HUES64 (cell line): ENCODE measurements around the gene ENOX1.

Experiments
- H3K27ac ChIP-seq: 2 replicates; pipeline ENCODE4 v1.7.0; 2013; ENCODE audit warnings: low read depth, low read length, inconsistent platforms
- H3K27me3 ChIP-seq: 2 replicates; pipeline ENCODE4 v1.6.1; 2013; ENCODE audit warnings: mild to moderate bottlenecking, low read length; ENCODE audit not compliant: insufficient read depth
- H3K36me3 ChIP-seq: 2 replicates; pipeline ENCODE4 v1.6.1; 2013; ENCODE audit warnings: mild to moderate bottlenecking, low read length; ENCODE audit not compliant: insufficient read depth
- H3K4me1 ChIP-seq: 2 replicates; pipeline ENCODE4 v1.6.1; 2013; ENCODE audit warnings: mild to moderate bottlenecking, low read length, moderate library complexity; ENCODE audit not compliant: insufficient read depth
- H3K4me3 ChIP-seq: 2 replicates; pipeline ENCODE4 v1.5.1; 2013; ENCODE audit warnings: mild to moderate bottlenecking, low read length, moderate library complexity
- H3K9ac ChIP-seq: 2 replicates; pipeline ENCODE4 v1.6.1; 2013; ENCODE audit warnings: mild to moderate bottlenecking, low read depth, low read length
- H3K9me3 ChIP-seq: 2 replicates; pipeline ENCODE4 v1.6.1; 2013; ENCODE audit warnings: low read depth, low read length; ENCODE audit not compliant: insufficient read depth
- WGBS: fragments of 150-250, 120-280 bp; methylation state at CpG from one replicate; pipeline ENCODE4 v1.1.7; 2013; ENCODE audit warnings: missing lambda C conversion rate; 5-methylcytosine and 5-hydroxymethylcytosine counted together

The ENOX1 gene

DNA sequence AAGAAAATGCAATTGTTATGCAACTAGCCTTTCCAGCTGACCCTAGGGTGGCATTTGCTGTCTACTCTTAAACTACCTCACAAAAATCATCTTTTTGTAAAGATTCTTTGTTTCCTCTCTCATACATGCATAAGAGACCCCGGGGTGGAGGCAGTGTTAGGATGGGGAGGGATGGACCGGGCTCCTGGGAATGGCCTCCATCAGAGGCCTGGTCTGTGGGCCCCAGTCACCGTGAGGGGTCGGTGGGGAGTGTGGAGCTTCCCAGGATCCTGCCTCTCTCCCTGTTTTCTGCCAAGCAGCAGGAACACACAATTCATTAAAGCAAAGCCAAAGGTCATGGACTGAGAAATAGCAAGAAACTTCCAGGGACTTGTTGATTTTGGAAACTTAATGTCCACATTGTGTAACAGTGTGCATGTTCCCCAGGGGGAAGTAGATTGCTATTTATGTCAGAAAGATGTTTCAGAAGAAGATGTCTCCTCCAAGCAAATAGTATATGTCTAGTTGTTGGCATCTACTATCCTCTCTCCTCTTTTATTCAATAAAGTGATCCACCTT is 241.4 kb downstream of the ENOX1 start:
- Histone ChIP-seq H3K36me3 (no peaks in the 10 kb centered on the region), H3K27ac (no peak overlapping the region)
- 89% methylated on average over 4 of the region's 4 CpGs for WGBS

DNA sequence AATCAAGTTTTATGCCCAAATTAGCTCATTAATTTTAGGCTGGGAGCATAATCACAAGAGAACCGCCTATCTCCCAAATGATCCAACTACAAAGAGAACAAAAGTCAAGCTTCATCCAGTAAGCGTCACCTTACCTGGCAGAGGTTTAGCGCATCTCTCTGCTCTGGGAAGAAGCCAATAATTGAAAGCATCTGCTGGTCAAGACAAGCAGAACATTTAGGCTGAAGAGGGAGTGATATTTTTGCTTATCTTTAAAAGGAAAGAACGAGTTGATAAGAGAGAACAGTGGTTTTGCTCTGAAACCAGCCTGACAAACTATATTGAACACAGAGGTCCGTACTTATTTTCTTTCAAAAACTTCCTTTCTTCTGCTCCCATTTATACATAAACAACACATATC is 242.1 kb downstream of the ENOX1 start:
- Histone ChIP-seq H3K9me3 (no peaks in the 10 kb centered on the region), H3K9ac (no peak overlapping the region), H3K4me3 (no peak overlapping the region), H3K27ac (no peak overlapping the region), H3K4me1 (peaks cover 4% of the 10 kb centered on the region; the same call in 1 of the 2 replicates), H3K36me3 (no peaks in the 10 kb centered on the region), H3K27me3 (no peaks in the 10 kb centered on the region)
- 96% methylated on average over 5 of the region's 5 CpGs for WGBS

More for the DNA sequence above, 241.4 kb downstream of the ENOX1 start:
- H3K27me3 ChIP-seq, result no peaks in the 10 kb centered on the region
- H3K4me3 ChIP-seq, result no peak overlapping the region
- no peaks in the 10 kb centered on the region for H3K9me3 ChIP-seq
- H3K4me1 ChIP-seq, result peaks cover 4% of the 10 kb centered on the region; the same call in 1 of the 2 replicates
- no peak overlapping the region for H3K9ac ChIP-seq

DNA sequence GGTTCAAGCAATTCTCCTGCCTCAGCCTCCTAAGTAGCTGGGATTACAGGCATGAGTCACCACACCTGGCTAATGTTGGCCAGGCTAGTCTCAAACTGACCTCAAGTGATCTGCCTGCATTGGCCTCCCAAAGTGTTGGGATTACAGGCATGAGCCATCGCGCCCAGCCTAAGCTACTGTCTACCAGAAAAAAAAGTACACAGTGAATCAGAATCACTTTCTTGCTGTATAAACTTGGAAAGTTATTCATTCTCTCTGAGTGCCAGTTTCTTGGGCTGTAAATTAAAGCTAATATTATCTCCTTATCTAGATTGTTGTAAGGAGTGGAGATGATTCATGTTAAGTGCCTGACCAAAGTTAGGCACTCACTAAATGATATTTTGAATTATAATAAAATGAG is 242.8 kb downstream of the ENOX1 start:
- peaks cover 4% of the 10 kb centered on the region; the same call in 1 of the 2 replicates for H3K4me1 ChIP-seq
- H3K27me3 ChIP-seq, result no peaks in the 10 kb centered on the region
- H3K36me3 ChIP-seq, result no peaks in the 10 kb centered on the region
- no peak overlapping the region for H3K4me3 ChIP-seq
- no peaks in the 10 kb centered on the region for H3K9me3 ChIP-seq
- no peak overlapping the region for H3K9ac ChIP-seq
- no peak overlapping the region for H3K27ac ChIP-seq
- 91% methylated on average over 2 of the region's 2 CpGs for WGBS

DNA sequence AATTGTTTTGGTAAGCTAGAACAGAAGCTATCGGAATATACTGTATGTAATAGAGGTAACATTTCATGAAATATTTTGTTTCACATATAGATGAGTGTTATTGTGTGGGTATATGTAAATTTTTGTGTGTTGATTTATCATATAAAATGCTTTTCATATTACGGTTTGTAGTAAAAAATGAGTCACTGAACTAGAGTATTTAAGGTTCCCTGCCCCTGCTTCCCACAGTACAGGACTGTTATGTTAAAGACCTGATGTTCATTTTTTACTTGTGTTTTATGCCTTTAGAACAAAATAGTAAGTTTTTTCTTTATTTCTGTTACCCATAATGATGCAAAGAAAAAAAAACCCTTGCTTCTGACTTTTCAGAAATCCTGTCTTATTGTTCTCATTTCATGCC is 243.4 kb downstream of the ENOX1 start:
- H3K27ac ChIP-seq, result no peak overlapping the region
- H3K4me1 ChIP-seq, result peaks cover 4% of the 10 kb centered on the region; the same call in 1 of the 2 replicates
- no peaks in the 10 kb centered on the region for H3K27me3 ChIP-seq
- no peak overlapping the region for H3K9ac ChIP-seq
- H3K36me3 ChIP-seq, result no peaks in the 10 kb centered on the region
- no peak overlapping the region for H3K4me3 ChIP-seq
- WGBS, result 96% methylated on average over 2 of the region's 2 CpGs
- no peaks in the 10 kb centered on the region for H3K9me3 ChIP-seq

DNA sequence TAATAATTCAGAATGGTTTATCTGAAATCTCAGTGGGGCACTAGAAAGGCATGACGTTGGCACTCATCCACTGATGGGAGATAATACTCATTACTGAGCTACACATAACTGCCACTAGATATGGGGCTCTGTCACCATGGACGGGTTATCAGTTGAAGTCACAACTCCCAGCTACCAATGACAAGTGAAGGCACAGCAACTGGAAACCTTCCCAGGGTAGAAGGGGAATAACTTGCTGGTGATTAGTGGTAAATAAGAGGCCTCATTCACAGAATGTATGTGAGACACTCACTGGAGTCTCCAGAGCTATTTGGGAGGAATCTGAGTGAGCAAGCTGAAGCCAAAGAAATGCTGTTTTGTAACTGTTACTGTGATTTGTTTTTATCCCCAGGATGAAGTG is 249.6 kb downstream of the ENOX1 start:
- WGBS, result 81% methylated on average over 2 of the region's 2 CpGs
- no peak overlapping the region for H3K27ac ChIP-seq

GRCh38 chr13:43529796-43530195 is 257.0 kb downstream of the ENOX1 start:
- Histone ChIP-seq H3K9ac (no peak overlapping the region), H3K36me3 (no peaks in the 10 kb centered on the region), H3K27ac (no peak overlapping the region), H3K4me3 (no peak overlapping the region), H3K9me3 (no peaks in the 10 kb centered on the region), H3K27me3 (no peaks in the 10 kb centered on the region), H3K4me1 (no peaks in the 10 kb centered on the region)

More for the DNA sequence above, 249.6 kb downstream of the ENOX1 start:
- Histone ChIP-seq H3K27me3 (no peaks in the 10 kb centered on the region), H3K4me1 (no peaks in the 10 kb centered on the region), H3K36me3 (no peaks in the 10 kb centered on the region), H3K4me3 (no peak overlapping the region), H3K9me3 (no peaks in the 10 kb centered on the region), H3K9ac (no peak overlapping the region)

DNA sequence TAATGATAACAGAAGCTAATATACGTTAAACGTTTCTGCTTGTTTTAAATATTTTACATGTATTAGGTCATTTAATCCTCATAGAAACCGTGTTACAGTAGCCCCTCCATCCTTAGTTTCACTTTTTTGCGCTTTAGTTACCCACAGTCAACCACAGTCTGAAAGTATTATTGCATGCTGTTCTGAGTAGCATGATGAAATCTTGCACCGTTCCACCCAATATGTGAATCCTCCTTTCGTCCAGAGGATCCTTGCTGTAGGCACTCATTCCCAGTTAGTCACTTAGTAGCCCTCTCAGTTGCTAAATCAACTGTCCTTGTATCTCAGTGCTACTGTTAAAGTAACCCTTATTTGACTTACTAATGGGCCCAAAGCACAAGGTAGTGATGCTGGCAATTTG is 257.8 kb downstream of the ENOX1 start:
- no peak overlapping the region for H3K27ac ChIP-seq
- H3K4me1 ChIP-seq, result no peaks in the 10 kb centered on the region
- whole genome bisulfite sequencing, result 94% methylated on average over 4 of the region's 6 CpGs
- H3K9me3 ChIP-seq, result no peaks in the 10 kb centered on the region
- no peak overlapping the region for H3K4me3 ChIP-seq
- H3K36me3 ChIP-seq, result no peaks in the 10 kb centered on the region
- no peaks in the 10 kb centered on the region for H3K27me3 ChIP-seq
- H3K9ac ChIP-seq, result no peak overlapping the region

- no peaks in the 10 kb centered on the region for H3K27me3 ChIP-seq
Observed at GRCh38 chr13:43522788-43523187, 264.0 kb downstream of the ENOX1 start.

DNA sequence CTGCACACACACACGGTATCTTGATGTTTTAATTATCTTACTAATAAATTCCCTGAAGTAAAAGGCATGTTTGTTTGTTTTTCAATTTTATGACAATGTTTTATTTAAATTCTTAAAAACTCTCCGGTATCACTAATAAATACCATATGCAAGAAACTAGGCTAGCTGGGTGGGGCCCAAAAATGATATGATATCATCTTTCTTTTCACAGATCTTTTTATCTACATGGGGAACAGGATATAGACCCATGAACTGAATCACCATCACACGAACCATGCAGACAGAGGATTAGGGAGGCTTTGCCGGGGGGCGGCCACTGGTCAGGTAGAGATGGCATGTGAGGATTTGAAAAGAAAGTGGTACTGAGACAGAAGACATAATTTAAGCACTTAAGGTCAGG is 266.4 kb downstream of the ENOX1 start:
- no peaks in the 10 kb centered on the region for H3K27me3 ChIP-seq
- H3K27ac ChIP-seq, result no peak overlapping the region
- no peaks in the 10 kb centered on the region for H3K9me3 ChIP-seq
- 93% methylated on average over 3 of the region's 5 CpGs for WGBS
- no peak overlapping the region for H3K9ac ChIP-seq
- H3K4me3 ChIP-seq, result no peak overlapping the region
- no peaks in the 10 kb centered on the region for H3K4me1 ChIP-seq
- no peaks in the 10 kb centered on the region for H3K36me3 ChIP-seq

More at GRCh38 chr13:43522788-43523187, 264.0 kb downstream of the ENOX1 start:
- Histone ChIP-seq H3K36me3 (no peaks in the 10 kb centered on the region), H3K9me3 (no peaks in the 10 kb centered on the region), H3K4me1 (no peaks in the 10 kb centered on the region), H3K4me3 (no peak overlapping the region), H3K27ac (no peak overlapping the region), H3K9ac (no peak overlapping the region)

- Histone ChIP-seq H3K27ac (no peak overlapping the region), H3K27me3 (no peaks in the 10 kb centered on the region), H3K4me1 (no peaks in the 10 kb centered on the region), H3K9ac (no peak overlapping the region), H3K9me3 (no peaks in the 10 kb centered on the region), H3K4me3 (no peak overlapping the region), H3K36me3 (no peaks in the 10 kb centered on the region)
Observed at GRCh38 chr13:43518833-43519232, 267.9 kb downstream of the ENOX1 start.

- Histone ChIP-seq H3K9ac (no peak overlapping the region), H3K4me1 (no peaks in the 10 kb centered on the region), H3K9me3 (no peaks in the 10 kb centered on the region), H3K36me3 (no peaks in the 10 kb centered on the region), H3K4me3 (no peak overlapping the region), H3K27ac (no peak overlapping the region), H3K27me3 (no peaks in the 10 kb centered on the region)
- 81% methylated on average over 2 of the region's 2 CpGs for WGBS
Observed at GRCh38 chr13:43516401-43516833, 270.4 kb downstream of the ENOX1 start.

DNA sequence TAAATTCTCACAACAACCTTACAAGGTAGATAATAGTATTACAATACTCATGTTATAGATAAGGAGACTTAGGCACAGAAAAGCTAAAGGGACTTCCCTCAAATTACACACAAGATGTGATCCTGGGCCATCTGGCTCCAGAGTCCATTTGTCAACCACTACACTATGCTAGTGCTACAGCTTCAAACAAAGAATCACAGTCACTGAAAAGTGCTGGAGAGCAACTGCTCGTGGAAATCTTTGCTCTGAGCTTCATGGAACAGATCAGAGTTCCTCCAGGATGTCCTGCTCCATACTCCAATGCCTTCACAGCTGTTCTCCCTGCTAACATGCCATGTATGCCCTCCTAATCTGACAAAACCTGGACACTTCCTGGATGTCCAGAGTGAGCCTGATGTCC is 271.2 kb downstream of the ENOX1 start:
- H3K4me1 ChIP-seq, result no peaks in the 10 kb centered on the region
- 89% methylated on average over 1 of the region's 1 CpG for WGBS
- no peak overlapping the region for H3K9ac ChIP-seq
- H3K4me3 ChIP-seq, result no peak overlapping the region
- no peaks in the 10 kb centered on the region for H3K27me3 ChIP-seq
- no peak overlapping the region for H3K27ac ChIP-seq
- no peaks in the 10 kb centered on the region for H3K9me3 ChIP-seq
- H3K36me3 ChIP-seq, result no peaks in the 10 kb centered on the region
